ENCODE measurements around the gene RNF214.

- TF ChIP-seq POLR2A (IDR thresholded peaks at IDR 0.05) (no peak), CTCF (IDR thresholded peaks at IDR 0.05) (no peak)
Measured at GRCh38 chr11:117195761-117196160, 36.7 kb upstream of the RNF214 start.

All from esophagus squamous epithelium (tissue), 4 donors.